Measurements from ENCODE around the gene CTXND2. TPM values are rescaled to one million over a fixed set of nuclear protein-coding genes. Genes with fewer than 3 reads are reported as not detected.
"Not testable (repeated sequence)": the region's sequence is repeated elsewhere in the genome, so short reads cannot be mapped to it uniquely, and the experiment has no call there.

Gene CTXND2
- total RNA-seq, 1 experiment from 2014 or later: not detected

GRCh38 chr1:150927624-150928023, 40.7 kb downstream of the CTXND2 start:
- in situ Hi-C loops (cut with HindIII; ENCODE audit: low pct_unique_long_range_greater_than_20kb, low sequenced_read_pairs): no loop called here
- no peak for DNase-seq (ENCODE audit: low read depth, low spot score)

GRCh38 chr1:150928286-150928685, 41.4 kb downstream of the CTXND2 start:
- no peak for DNase-seq (ENCODE audit: low read depth, low spot score)
- in situ Hi-C loops (cut with HindIII; ENCODE audit: low pct_unique_long_range_greater_than_20kb, low sequenced_read_pairs): no loop called here

GRCh38 chr1:150928775-150929174, 41.8 kb downstream of the CTXND2 start:
- in situ Hi-C loops (cut with HindIII; ENCODE audit: low pct_unique_long_range_greater_than_20kb, low sequenced_read_pairs); DNase-seq (ENCODE audit: low read depth, low spot score): not testable (repeated sequence)

GRCh38 chr1:150931773-150932172, 44.8 kb downstream of the CTXND2 start:
- in situ Hi-C loops (cut with HindIII; ENCODE audit: low pct_unique_long_range_greater_than_20kb, low sequenced_read_pairs): no loop called here
- no peak for DNase-seq (ENCODE audit: low read depth, low spot score)

- no peak for DNase-seq (ENCODE audit: low read depth, low spot score)
- in situ Hi-C loops (cut with HindIII; ENCODE audit: low pct_unique_long_range_greater_than_20kb, low sequenced_read_pairs): no loop called here
Measured at GRCh38 chr1:150944856-150945255, 57.9 kb downstream of the CTXND2 start.

GRCh38 chr1:150954708-150955107, 67.8 kb downstream of the CTXND2 start:
- DNase-seq (ENCODE audit: low read depth, low spot score): no peak
- in situ Hi-C loops (cut with HindIII; ENCODE audit: low pct_unique_long_range_greater_than_20kb, low sequenced_read_pairs): no loop called here

- in situ Hi-C loops (cut with HindIII; ENCODE audit: low pct_unique_long_range_greater_than_20kb, low sequenced_read_pairs): no loop called here
- DNase-seq (ENCODE audit: low read depth, low spot score): no peak
Measured at GRCh38 chr1:150955280-150955679, 68.3 kb downstream of the CTXND2 start.

- in situ Hi-C loops (cut with HindIII; ENCODE audit: low pct_unique_long_range_greater_than_20kb, low sequenced_read_pairs): no loop called here
- DNase-seq (ENCODE audit: low read depth, low spot score): no peak
Measured at GRCh38 chr1:150957666-150958065, 70.7 kb downstream of the CTXND2 start.

GRCh38 chr1:150960646-150961045, 73.7 kb downstream of the CTXND2 start:
- in situ Hi-C loops (cut with HindIII; ENCODE audit: low pct_unique_long_range_greater_than_20kb, low sequenced_read_pairs): no loop called here
- no peak for DNase-seq (ENCODE audit: low read depth, low spot score)

GRCh38 chr1:150961756-150962155, 74.8 kb downstream of the CTXND2 start:
- in situ Hi-C loops (cut with HindIII; ENCODE audit: low pct_unique_long_range_greater_than_20kb, low sequenced_read_pairs): no loop called here

More at GRCh38 chr1:150961756-150962155, 74.8 kb downstream of the CTXND2 start:
- no peak for DNase-seq (ENCODE audit: low read depth, low spot score)

Other genes starting within 250 kb of the CTXND2 start
- 6.6 and 7.7 TPM in 2 replicates for gene GOLPH3L, start 190.0 kb upstream of the CTXND2 start, total RNA-seq (2014; rRNA removed; shearing (Covaris generic))
- gene HORMAD1, start 166.2 kb upstream of the CTXND2 start, total RNA-seq (2014; rRNA removed; shearing (Covaris generic)): 8.9 and 12.5 TPM in 2 replicates
- gene CTSS, start 121.4 kb upstream of the CTXND2 start, total RNA-seq (2014; rRNA removed; shearing (Covaris generic)): 2.5 and 4.4 TPM in 2 replicates
- gene CTSK, start 78.9 kb upstream of the CTXND2 start, total RNA-seq (2014; rRNA removed; shearing (Covaris generic)): 0.69 and 0.74 TPM in 2 replicates
- gene ARNT, start 10.5 kb upstream of the CTXND2 start, total RNA-seq (2014; rRNA removed; shearing (Covaris generic)): 21.6 and 21.9 TPM in 2 replicates
- gene SETDB1, start 39.2 kb downstream of the CTXND2 start, total RNA-seq (2014; rRNA removed; shearing (Covaris generic)): 46.9 and 49.3 TPM in 2 replicates
- gene CERS2, start 87.7 kb downstream of the CTXND2 start, total RNA-seq (2014; rRNA removed; shearing (Covaris generic)): 133 and 162 TPM in 2 replicates
- 0.48 and 1.1 TPM in 2 replicates for gene ANXA9, start 95.2 kb downstream of the CTXND2 start, total RNA-seq (2014; rRNA removed; shearing (Covaris generic))
- 11.3 and 13.6 TPM in 2 replicates for gene MINDY1, start 119.8 kb downstream of the CTXND2 start, total RNA-seq (2014; rRNA removed; shearing (Covaris generic))
- 13.9 and 16.2 TPM in 2 replicates for gene PRUNE1, start 121.3 kb downstream of the CTXND2 start, total RNA-seq (2014; rRNA removed; shearing (Covaris generic))
- 0.11 and 0.16 TPM in 2 replicates for gene BNIPL, start 149.4 kb downstream of the CTXND2 start, total RNA-seq (2014; rRNA removed; shearing (Covaris generic))
- 16.0 and 17.9 TPM in 2 replicates for gene C1orf56, start 160.6 kb downstream of the CTXND2 start, total RNA-seq (2014; rRNA removed; shearing (Covaris generic))
- gene CDC42SE1, start 172.5 kb downstream of the CTXND2 start, total RNA-seq (2014; rRNA removed; shearing (Covaris generic)): 95.8 and 99.9 TPM in 2 replicates
- gene MLLT11, start 173.3 kb downstream of the CTXND2 start, total RNA-seq (2014; rRNA removed; shearing (Covaris generic)): 3.5 and 3.6 TPM in 2 replicates
- gene GABPB2, start 183.6 kb downstream of the CTXND2 start, total RNA-seq (2014; rRNA removed; shearing (Covaris generic)): 6.7 and 8.1 TPM in 2 replicates

Measured in SK-MEL-5 (cell line).